Fibroblast of lung (primary cell): ENCODE data around the gene KANSL2. TPM values are rescaled to one million over a fixed set of nuclear protein-coding genes. Genes with fewer than 3 reads are reported as not detected.

Experiments
- DNase-seq, 2 donors: peaks; one replicate each; pipeline versions ENCODE4 v3.0.0 to v3.0.0-alpha.2; 2010; ENCODE audit warnings: low read depth in 2 of 2
- H2AFZ ChIP-seq: 2 replicates; pipeline ENCODE4 v1.5.1; 2012; ENCODE audit warnings: low read length, control low read depth, inconsistent platforms
- H3K27ac ChIP-seq: 2 replicates; pipeline ENCODE4 v1.5.1; 2011; ENCODE audit warnings: low read length, control low read depth; ENCODE audit not compliant: insufficient read depth
- H3K27me3 ChIP-seq: 2 replicates; pipeline ENCODE4 v1.5.1; 2011; ENCODE audit warnings: mild to moderate bottlenecking, low read length; ENCODE audit not compliant: control insufficient read depth, insufficient read depth
- H3K36me3 ChIP-seq: 2 replicates; pipeline ENCODE4 v1.5.1; 2011; ENCODE audit warnings: low read length; ENCODE audit not compliant: control insufficient read depth, insufficient read depth
- H3K4me1 ChIP-seq: 2 replicates; pipeline ENCODE4 v1.5.1; 2011; ENCODE audit warnings: low read length; ENCODE audit not compliant: control insufficient read depth, insufficient read depth; ENCODE audit errors: extremely low read depth
- H3K4me2 ChIP-seq: 2 replicates; pipeline ENCODE4 v1.5.1; 2011; ENCODE audit warnings: low read length, control low read depth; ENCODE audit not compliant: insufficient read depth; ENCODE audit errors: extremely low read depth
- H3K4me3 ChIP-seq, 4 experiments: fragments of 200-600 bp in 1 of 4; sonication (generic) in 1 of 4; replicated peaks in 1 of 4; 2 replicates each; pipeline ENCODE4 v1.5.1; 2011 to 2016; ENCODE audit warnings: low read length in 4 of 4, low read depth in 3 of 4, mild to moderate bottlenecking in 3 of 4, control low read depth in 2 of 4, inconsistent platforms in 1 of 4, mixed read lengths in 1 of 4; ENCODE audit not compliant: insufficient read depth in 1 of 4; ENCODE audit errors: control extremely low read depth in 1 of 4
- H3K79me2 ChIP-seq: 2 replicates; pipeline ENCODE4 v1.5.1; 2012; ENCODE audit warnings: mild to moderate bottlenecking, low read length, inconsistent platforms; ENCODE audit not compliant: control insufficient read depth, insufficient read depth
- H3K9ac ChIP-seq: 2 replicates; pipeline ENCODE4 v1.5.1; 2011; ENCODE audit warnings: mild to moderate bottlenecking, low read length, control low read depth; ENCODE audit not compliant: insufficient read depth
- H3K9me3 ChIP-seq: 2 replicates; pipeline ENCODE4 v1.5.1; 2012; ENCODE audit warnings: low read depth, low read length; ENCODE audit not compliant: control insufficient read depth, insufficient read depth
- H4K20me1 ChIP-seq: 2 replicates; pipeline ENCODE4 v1.5.1; 2011; ENCODE audit warnings: low read length; ENCODE audit not compliant: control insufficient read depth, insufficient read depth; ENCODE audit errors: extremely low read depth
- CTCF ChIP-seq, 2 donors: IDR thresholded peaks in 1 of 2; conservative IDR thresholded peaks in 1 of 2; 1 replicate in 1 of 2; 2 replicates in 1 of 2; pipeline ENCODE4 v1.5.1; 2011 to 2012; ENCODE audit warnings: low read length in 2 of 2, control low read depth in 1 of 2, inconsistent platforms in 1 of 2, low read depth in 1 of 2, mild to moderate bottlenecking in 1 of 2
- EZH2 ChIP-seq: IDR thresholded peaks from 2 replicates; pipeline ENCODE4 v1.5.1; 2012; ENCODE audit warnings: low read length, control low read depth, mild to moderate bottlenecking; ENCODE audit errors: missing control alignments
- polyA plus RNA-seq, 2 donors: library from polyadenylated mRNA; depleted of rRNA in 1 of 2; stranded (reverse) in 1 of 2; unstranded in 1 of 2; fragments of >200 nt; gene quantifications; 2 replicates each; pipeline ENCODE4 v1.2.1, GENCODE V29; 2011 to 2012; ENCODE audit warnings: missing spikeins in 1 of 2
- total RNA-seq: library from RNA; depleted of rRNA; stranded (reverse); fragments of >200 nt; gene quantifications from 2 replicates; pipeline ENCODE4 v1.2.1, GENCODE V29; 2014

Gene KANSL2
- total and polyA plus RNA-seq, 2 donors (not counting 1 experiment from before 2014, with no cell fraction given), result 38.8 to 51.2 TPM

- Histone ChIP-seq H3K79me2 (no peaks in the 10 kb centered on the region), H3K4me3 (no peak overlapping the region), H3K9ac (no peak overlapping the region), H3K4me1 (no peaks in the 10 kb centered on the region), H3K9me3 (no peaks in the 10 kb centered on the region), H3K27ac (no peak overlapping the region), H4K20me1 (no peaks in the 10 kb centered on the region), H3K4me2 (no peak overlapping the region), H2AFZ (no peak overlapping the region), H3K36me3 (no peaks in the 10 kb centered on the region), H3K27me3 (no peaks in the 10 kb centered on the region)
- peak; percentile 99 for TF ChIP-seq CTCF (conservative IDR thresholded peaks at IDR 0.05 in 1 of 2, IDR thresholded peaks at IDR 0.05 in 1 of 2; ENCODE audit: low read depth in 1 of 2, low read length in 2 of 2)
- TF ChIP-seq EZH2, result no peak
- DNase-seq, result peak; percentile 54 to 76
These were observed 63.5 kb downstream of the KANSL2 start for GRCh38 chr12:48618541-48618940.

GRCh38 chr12:48615681-48616080, 66.4 kb downstream of the KANSL2 start:
- Histone ChIP-seq H2AFZ (no peak overlapping the region), H3K36me3 (no peaks in the 10 kb centered on the region), H3K4me2 (no peak overlapping the region), H3K9ac (no peak overlapping the region), H3K4me3 (no peak overlapping the region), H3K79me2 (no peaks in the 10 kb centered on the region), H3K9me3 (no peaks in the 10 kb centered on the region), H3K27me3 (no peaks in the 10 kb centered on the region), H4K20me1 (no peaks in the 10 kb centered on the region), H3K4me1 (no peaks in the 10 kb centered on the region), H3K27ac (no peak overlapping the region)
- TF ChIP-seq CTCF (conservative IDR thresholded peaks at IDR 0.05 in 1 of 2, IDR thresholded peaks at IDR 0.05 in 1 of 2; ENCODE audit: low read depth in 1 of 2, low read length in 2 of 2) (no peak), EZH2 (no peak)
- DNase-seq, result no peak

- H4K20me1 ChIP-seq, result no peaks in the 10 kb centered on the region
- no peak for TF ChIP-seq CTCF (conservative IDR thresholded peaks at IDR 0.05 in 1 of 2, IDR thresholded peaks at IDR 0.05 in 1 of 2; ENCODE audit: low read depth in 1 of 2, low read length in 2 of 2)
- TF ChIP-seq EZH2, result no peak
- H3K4me3 ChIP-seq, result no peak overlapping the region
- H3K79me2 ChIP-seq, result no peaks in the 10 kb centered on the region
- no peak overlapping the region for H3K9ac ChIP-seq
- no peak overlapping the region for H3K27ac ChIP-seq
- no peak for DNase-seq
- no peaks in the 10 kb centered on the region for H3K27me3 ChIP-seq
- no peaks in the 10 kb centered on the region for H3K9me3 ChIP-seq
- H2AFZ ChIP-seq, result no peak overlapping the region
- no peaks in the 10 kb centered on the region for H3K36me3 ChIP-seq
- H3K4me2 ChIP-seq, result no peak overlapping the region
- no peaks in the 10 kb centered on the region for H3K4me1 ChIP-seq
These were observed 68.7 kb downstream of the KANSL2 start for GRCh38 chr12:48613321-48613720.

Other genes starting within 250 kb of the KANSL2 start
- gene ANP32D, start 209.7 kb downstream of the KANSL2 start, total RNA-seq, result not detected in 2 replicates
- gene ANP32D, start 209.7 kb downstream of the KANSL2 start, polyA plus RNA-seq, result not detected in 2 replicates
- not detected in 2 replicates for gene C12orf54, start 199.7 kb downstream of the KANSL2 start, total RNA-seq
- gene C12orf54, start 199.7 kb downstream of the KANSL2 start, polyA plus RNA-seq, result not detected in 2 replicates
- not detected in 2 replicates for gene OR8S1, start 156.6 kb downstream of the KANSL2 start, total RNA-seq
- not detected in 2 replicates for gene OR8S1, start 156.6 kb downstream of the KANSL2 start, polyA plus RNA-seq
- gene LALBA, start 112.2 kb downstream of the KANSL2 start, total RNA-seq, result not detected in 2 replicates
- not detected in 2 replicates for gene LALBA, start 112.2 kb downstream of the KANSL2 start, polyA plus RNA-seq
- gene CCNT1, start 34.5 kb upstream of the KANSL2 start, total RNA-seq, result 21.6 and 24.6 TPM in 2 replicates
- 15.5 and 20.4 TPM in 2 replicates for gene CCNT1, start 34.5 kb upstream of the KANSL2 start, polyA plus RNA-seq
- gene ADCY6, start 106.9 kb upstream of the KANSL2 start, total RNA-seq, result 34.7 and 53.2 TPM in 2 replicates
- gene ADCY6, start 106.9 kb upstream of the KANSL2 start, polyA plus RNA-seq, result 14.4 and 27.4 TPM in 2 replicates
- gene CACNB3, start 136.3 kb upstream of the KANSL2 start, total RNA-seq, result 18.5 and 28.4 TPM in 2 replicates
- 40.6 and 46.2 TPM in 2 replicates for gene CACNB3, start 136.3 kb upstream of the KANSL2 start, polyA plus RNA-seq
- 62.4 and 65.5 TPM in 2 replicates for gene DDX23, start 169.9 kb upstream of the KANSL2 start, total RNA-seq
- gene DDX23, start 169.9 kb upstream of the KANSL2 start, polyA plus RNA-seq, result 48.6 and 65.1 TPM in 2 replicates
- gene RND1, start 183.6 kb upstream of the KANSL2 start, total RNA-seq, result under 0.01 and 0.17 TPM in 2 replicates
- gene RND1, start 183.6 kb upstream of the KANSL2 start, polyA plus RNA-seq, result 0.08 and 0.12 TPM in 2 replicates
- 10.0 and 12.6 TPM in 2 replicates for gene FKBP11, start 243.3 kb upstream of the KANSL2 start, total RNA-seq
- 20.8 and 48.8 TPM in 2 replicates for gene FKBP11, start 243.3 kb upstream of the KANSL2 start, polyA plus RNA-seq